ENCODE measurements around the gene INSC. TPM values are rescaled to one million over a fixed set of nuclear protein-coding genes. Genes with fewer than 3 reads are reported as not detected.
A peak's percentile ranks its signal among the peaks of the same experiment; 100 is the strongest.

Gene INSC
- polyA plus RNA-seq, 6 donors from 2014 or later = not detected

DNA sequence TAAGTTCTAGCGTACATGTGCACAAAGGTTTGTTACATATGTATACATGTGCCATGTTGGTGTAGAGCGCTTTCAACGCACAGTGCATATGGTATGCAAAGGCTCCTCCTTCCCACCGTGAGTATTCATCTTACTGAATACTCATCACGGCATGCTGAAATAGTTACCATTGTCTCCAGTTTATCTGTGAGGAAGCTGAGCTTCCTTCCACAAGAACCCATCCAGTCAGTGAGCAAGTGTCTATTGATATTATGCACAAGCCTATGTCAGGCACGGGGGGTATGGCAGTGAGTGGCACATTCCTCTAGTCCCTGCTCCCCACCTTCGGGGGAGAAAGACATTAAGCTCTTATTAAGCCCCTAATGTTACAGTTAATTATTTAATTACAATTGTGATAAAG is 28.1 kb downstream of the INSC start:
- peaks cover 2 to 3% (median 2%) of the 10 kb centered on the region in 3 donors for H3K4me1 Mint-ChIP-seq
- H3K9me3 Mint-ChIP-seq = peaks cover 0 to 6% (median 0%) of the 10 kb centered on the region in 7 donors
- H3K27me3 Mint-ChIP-seq = peaks cover 0 to 5% (median 0%) of the 10 kb centered on the region in 3 donors
- no peak for DNase-seq
- ATAC-seq (ENCODE audit: low read depth in 2 of 2) = no peak
- no peak overlapping the region for H3K4me3 Mint-ChIP-seq
- no peak overlapping the region for H3K27ac Mint-ChIP-seq
- no peaks in the 10 kb centered on the region for H3K36me3 Mint-ChIP-seq

DNA sequence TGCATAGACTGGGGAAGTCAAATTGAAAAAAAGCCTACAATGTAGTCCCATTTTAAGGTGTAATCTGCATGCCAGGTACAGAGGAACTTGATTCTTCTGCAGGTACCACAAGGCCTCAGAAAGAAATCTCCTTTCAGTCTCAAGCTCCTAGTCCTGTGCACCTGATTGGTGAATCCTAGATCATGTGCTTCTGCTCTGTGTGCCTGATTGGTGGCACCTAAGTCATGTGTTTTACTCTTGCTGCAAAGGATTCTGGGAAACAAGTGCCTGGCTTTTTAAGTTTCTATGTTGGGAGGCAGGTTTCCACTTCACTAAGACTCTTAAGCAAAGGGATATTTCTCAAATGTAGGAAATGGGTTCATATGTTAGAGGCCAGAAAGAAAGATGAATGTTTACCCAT is 29.1 kb downstream of the INSC start:
- no peaks in the 10 kb centered on the region for H3K4me1 Mint-ChIP-seq
- peaks cover 0 to 6% (median 0%) of the 10 kb centered on the region in 7 donors for H3K9me3 Mint-ChIP-seq
- no peak for DNase-seq
- no peak overlapping the region for H3K4me3 Mint-ChIP-seq
- H3K27ac Mint-ChIP-seq = no peak overlapping the region
- ATAC-seq (ENCODE audit: low read depth in 2 of 2) = no peak
- peaks cover 0 to 5% (median 0%) of the 10 kb centered on the region in 3 donors for H3K27me3 Mint-ChIP-seq
- no peaks in the 10 kb centered on the region for H3K36me3 Mint-ChIP-seq

- ATAC-seq (ENCODE audit: low read depth in 2 of 2) (no peak), DNase-seq (no peak)
- Mint-ChIP-seq H3K9me3 (peaks cover 0 to 6% (median 0%) of the 10 kb centered on the region in 7 donors), H3K27ac (no peak overlapping the region), H3K27me3 (peaks cover 0 to 5% (median 0%) of the 10 kb centered on the region in 3 donors), H3K36me3 (no peaks in the 10 kb centered on the region), H3K4me1 (peaks cover 0 to 2% (median under 1%) of the 10 kb centered on the region in 3 donors), H3K4me3 (no peak overlapping the region)
Observed at GRCh38 chr11:15144347-15144746, 29.6 kb downstream of the INSC start.

- Mint-ChIP-seq H3K4me1 (peaks cover 1 to 10% (median 8%) of the 10 kb centered on the region in 3 donors), H3K27me3 (peaks cover 0 to 5% (median 0%) of the 10 kb centered on the region in 3 donors), H3K27ac (no peak overlapping the region), H3K36me3 (no peaks in the 10 kb centered on the region), H3K4me3 (no peak overlapping the region), H3K9me3 (peaks cover 0 to 6% (median 0%) of the 10 kb centered on the region in 7 donors)
- ATAC-seq (ENCODE audit: low read depth in 2 of 2) (no peak), DNase-seq (no peak)
Observed at GRCh38 chr11:15145151-15145550, 30.4 kb downstream of the INSC start.

DNA sequence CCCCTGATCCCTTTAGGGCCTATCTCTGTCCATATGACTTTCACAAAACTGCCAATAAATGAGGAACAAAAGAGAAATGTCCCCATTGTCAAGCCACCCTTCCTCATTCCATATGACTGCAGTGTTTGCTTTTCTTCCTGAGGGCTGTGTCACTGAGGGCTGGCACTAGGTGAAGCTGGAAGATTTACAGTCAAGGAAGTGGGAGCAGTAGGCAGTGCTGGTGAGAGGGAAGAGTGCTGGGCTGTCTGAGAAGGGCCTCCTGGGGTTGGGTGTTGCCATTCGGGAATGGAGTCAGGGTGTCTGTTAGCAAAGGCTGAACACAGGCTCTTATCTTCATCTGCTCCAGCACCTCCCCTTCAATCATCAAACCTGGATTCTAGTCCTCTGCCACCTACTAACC is 30.9 kb downstream of the INSC start:
- DNase-seq (no peak), ATAC-seq (ENCODE audit: low read depth in 2 of 2) (no peak)
- no peak overlapping the region for H3K27ac Mint-ChIP-seq
- H3K36me3 Mint-ChIP-seq = no peaks in the 10 kb centered on the region
- peaks cover 0 to 6% (median 0%) of the 10 kb centered on the region in 7 donors for H3K9me3 Mint-ChIP-seq
- no peak overlapping the region for H3K4me3 Mint-ChIP-seq
- H3K4me1 Mint-ChIP-seq = peaks cover 6 to 14% (median 13%) of the 10 kb centered on the region in 3 donors
- H3K27me3 Mint-ChIP-seq = peaks cover 0 to 5% (median 0%) of the 10 kb centered on the region in 3 donors

DNA sequence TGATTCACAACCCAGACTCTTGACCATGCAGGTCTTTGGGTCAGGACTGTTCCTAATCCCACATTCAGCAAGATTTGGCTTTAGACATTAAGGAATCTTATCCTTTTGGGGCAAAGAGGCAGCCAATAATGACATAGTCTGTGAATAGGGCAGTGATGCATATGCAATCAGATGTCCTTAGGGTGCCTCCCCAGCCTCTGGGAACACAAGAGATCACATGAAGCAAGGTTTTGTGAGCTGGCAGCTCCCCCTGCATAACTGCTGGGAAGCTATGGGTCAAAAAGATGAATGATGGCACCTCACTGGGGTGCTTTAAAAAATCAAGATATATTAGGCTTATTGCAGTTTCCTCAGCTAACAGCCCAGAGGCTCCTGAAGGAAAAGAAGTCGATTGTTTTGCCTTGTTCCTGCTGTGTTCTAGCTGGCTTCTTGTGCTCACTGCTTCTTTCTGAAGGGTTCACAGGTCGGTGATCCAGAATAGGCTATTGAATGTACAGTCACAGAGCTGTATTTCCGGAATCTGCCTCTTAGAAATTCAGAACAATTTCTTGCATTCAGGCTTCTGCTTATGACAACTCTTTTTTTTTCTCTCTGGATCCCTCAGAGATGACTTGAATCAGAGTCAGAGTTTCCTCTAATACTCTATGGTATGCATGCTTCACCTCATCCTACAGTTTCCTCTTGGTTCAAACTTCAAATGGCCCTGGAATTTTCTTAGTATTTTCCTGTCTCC is 31.7 kb downstream of the INSC start:
- Mint-ChIP-seq H3K36me3 (no peaks in the 10 kb centered on the region), H3K9me3 (peaks cover 0 to 6% (median 0%) of the 10 kb centered on the region in 7 donors), H3K4me1 (peaks cover 14 to 21% (median 20%) of the 10 kb centered on the region in 3 donors), H3K27me3 (peaks cover 0 to 5% (median 0%) of the 10 kb centered on the region in 3 donors), H3K27ac (peak overlapping the region in 1 of 6 donors; percentile 2), H3K4me3 (no peak overlapping the region)
- no peak for DNase-seq
- ATAC-seq (ENCODE audit: low read depth in 2 of 2) = no peak

DNA sequence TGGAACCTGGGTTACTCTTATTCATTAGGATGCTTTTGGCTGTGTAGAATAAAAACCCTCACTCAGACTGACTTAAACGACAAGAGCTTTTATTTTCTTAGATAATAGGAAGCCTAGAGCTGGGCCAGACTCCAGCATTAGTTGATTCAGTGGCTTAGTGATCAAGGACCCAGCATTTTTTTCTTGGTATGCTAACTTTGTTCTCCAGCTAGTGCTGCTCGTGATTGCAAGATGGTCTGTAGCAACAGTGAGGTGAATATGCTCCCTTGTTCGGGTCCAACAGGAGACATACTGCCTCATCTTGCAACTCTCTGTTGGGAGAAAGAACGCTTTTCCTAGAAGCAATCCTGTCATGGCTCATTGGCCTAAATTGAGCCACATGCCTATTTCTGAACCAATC is 33.4 kb downstream of the INSC start:
- Mint-ChIP-seq H3K9me3 (peaks cover 0 to 6% (median 0%) of the 10 kb centered on the region in 7 donors), H3K4me3 (no peak overlapping the region), H3K27ac (no peak overlapping the region), H3K27me3 (peaks cover 0 to 5% (median 0%) of the 10 kb centered on the region in 3 donors), H3K4me1 (peaks cover 25 to 30% (median 25%) of the 10 kb centered on the region in 3 donors), H3K36me3 (no peaks in the 10 kb centered on the region)
- no peak for DNase-seq
- no peak for ATAC-seq (ENCODE audit: low read depth in 2 of 2)

DNA sequence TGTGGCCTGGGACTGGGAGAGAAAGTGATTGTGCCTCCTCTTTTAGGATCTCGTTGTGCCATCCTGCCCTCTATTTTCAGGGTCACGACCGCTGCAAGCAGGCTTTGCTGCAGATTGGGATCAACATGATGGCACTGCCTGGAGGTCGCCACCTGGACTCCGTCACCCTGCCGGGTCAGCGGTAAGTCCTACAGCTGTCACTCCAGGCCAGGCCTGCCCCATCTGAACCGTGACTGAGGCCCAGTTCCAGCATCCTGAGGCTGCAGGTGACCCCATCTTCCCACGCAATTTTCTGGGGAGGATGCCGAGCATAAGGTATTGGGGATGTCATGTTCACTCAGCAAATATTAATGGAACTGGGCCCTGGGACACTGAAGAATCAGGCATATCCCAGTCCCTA is 34.3 kb downstream of the INSC start:
- no peak for ATAC-seq (ENCODE audit: low read depth in 2 of 2)
- DNase-seq = no peak
- H3K4me1 Mint-ChIP-seq = peaks cover 25 to 30% (median 25%) of the 10 kb centered on the region in 3 donors
- no peak overlapping the region for H3K4me3 Mint-ChIP-seq
- peaks cover 0 to 5% (median 0%) of the 10 kb centered on the region in 7 donors for H3K9me3 Mint-ChIP-seq
- H3K27me3 Mint-ChIP-seq = peaks cover 0 to 5% (median 0%) of the 10 kb centered on the region in 3 donors
- H3K36me3 Mint-ChIP-seq = no peaks in the 10 kb centered on the region
- peak overlapping the region in 2 of 6 donors; percentile 56 to 59 for H3K27ac Mint-ChIP-seq

- Mint-ChIP-seq H3K27me3 (peaks cover 0 to 5% (median 0%) of the 10 kb centered on the region in 3 donors), H3K36me3 (no peaks in the 10 kb centered on the region), H3K27ac (peak overlapping the region in 1 of 6 donors; percentile 11), H3K4me1 (peaks cover 25 to 30% (median 25%) of the 10 kb centered on the region in 3 donors), H3K9me3 (no peaks in the 10 kb centered on the region), H3K4me3 (peak overlapping the region in 6 of 8 donors; percentile 29 to 80 (median 56))
- peak; percentile 43 to 48 for ATAC-seq (ENCODE audit: low read depth in 2 of 2)
- DNase-seq = no peak
Observed at GRCh38 chr11:15150507-15150906, 35.8 kb downstream of the INSC start.

GRCh38 chr11:15153231-15153630 is 38.5 kb downstream of the INSC start:
- no peaks in the 10 kb centered on the region for H3K9me3 Mint-ChIP-seq
- H3K36me3 Mint-ChIP-seq = no peaks in the 10 kb centered on the region
- H3K4me1 Mint-ChIP-seq = peaks cover 25 to 30% (median 25%) of the 10 kb centered on the region in 3 donors
- H3K4me3 Mint-ChIP-seq = no peak overlapping the region
- peaks cover 0 to 2% (median 0%) of the 10 kb centered on the region in 3 donors for H3K27me3 Mint-ChIP-seq
- no peak overlapping the region for H3K27ac Mint-ChIP-seq
- DNase-seq = no peak
- no peak for ATAC-seq (ENCODE audit: low read depth in 2 of 2)

- no peak for DNase-seq
- no peak overlapping the region for H3K27ac Mint-ChIP-seq
- H3K4me3 Mint-ChIP-seq = no peak overlapping the region
- H3K4me1 Mint-ChIP-seq = peaks cover 0 to 3% (median 3%) of the 10 kb centered on the region in 3 donors
- H3K27me3 Mint-ChIP-seq = peaks cover 0 to 16% (median 8%) of the 10 kb centered on the region in 3 donors
- no peaks in the 10 kb centered on the region for H3K36me3 Mint-ChIP-seq
- no peaks in the 10 kb centered on the region for H3K9me3 Mint-ChIP-seq
- ATAC-seq (ENCODE audit: low read depth in 2 of 2) = no peak
Observed at GRCh38 chr11:15157181-15157580, 42.5 kb downstream of the INSC start.

DNA sequence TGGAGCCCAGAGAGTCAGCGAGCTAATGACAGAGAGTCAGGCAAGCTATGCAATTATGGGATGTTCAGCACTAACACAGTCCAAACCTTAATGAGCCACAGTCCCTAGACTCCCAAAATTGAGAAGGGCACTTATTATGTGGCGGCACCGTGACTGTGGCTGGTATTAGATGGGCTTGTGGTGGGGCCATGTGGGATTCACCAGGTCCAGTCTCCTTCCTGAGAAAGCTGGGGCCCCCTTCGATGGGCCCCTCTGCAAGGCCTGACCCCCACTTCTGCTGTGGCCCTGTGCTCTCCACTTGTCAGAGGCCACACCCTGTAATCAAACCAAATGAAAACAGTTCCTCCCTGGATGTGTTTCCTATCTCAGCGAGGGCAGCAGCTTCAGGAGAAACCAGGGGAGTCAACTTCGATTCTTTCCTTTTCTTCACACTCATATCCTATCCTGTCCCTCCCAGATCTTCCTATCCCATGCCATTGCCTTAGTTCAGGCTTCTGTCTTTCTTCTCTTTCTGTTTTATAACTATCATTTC is 42.9 kb downstream of the INSC start:
- no peak for ATAC-seq (ENCODE audit: low read depth in 2 of 2)
- H3K36me3 Mint-ChIP-seq = no peaks in the 10 kb centered on the region

GRCh38 chr11:15158351-15159015 is 43.8 kb downstream of the INSC start:
- Mint-ChIP-seq H3K36me3 (no peaks in the 10 kb centered on the region), H3K27me3 (peaks cover 0 to 16% (median 8%) of the 10 kb centered on the region in 3 donors), H3K9me3 (no peaks in the 10 kb centered on the region), H3K4me3 (no peak overlapping the region), H3K27ac (peak overlapping the region in 2 of 6 donors; percentile 19 to 85), H3K4me1 (no peaks in the 10 kb centered on the region)
- DNase-seq (no peak), ATAC-seq (ENCODE audit: low read depth in 2 of 2) (no peak)

More for the DNA sequence above, 42.9 kb downstream of the INSC start:
- no peaks in the 10 kb centered on the region for H3K4me1 Mint-ChIP-seq
- H3K9me3 Mint-ChIP-seq = no peaks in the 10 kb centered on the region
- peak overlapping the region in 1 of 8 donors; percentile 11 for H3K4me3 Mint-ChIP-seq
- H3K27me3 Mint-ChIP-seq = peaks cover 0 to 16% (median 8%) of the 10 kb centered on the region in 3 donors
- no peak for DNase-seq
- H3K27ac Mint-ChIP-seq = no peak overlapping the region

Data from naive B cell (primary cell).